Activated T-cell treated with anti-CD3 and anti-CD28 coated beads for 48 hours (primary cell): ENCODE results near the gene SYT7.

Experiments
- DNase-seq: peaks from one replicate; pipeline ENCODE4 v3.0.0-alpha.2; 2020; ENCODE audit warnings: low read depth

The SYT7 gene

DNA sequence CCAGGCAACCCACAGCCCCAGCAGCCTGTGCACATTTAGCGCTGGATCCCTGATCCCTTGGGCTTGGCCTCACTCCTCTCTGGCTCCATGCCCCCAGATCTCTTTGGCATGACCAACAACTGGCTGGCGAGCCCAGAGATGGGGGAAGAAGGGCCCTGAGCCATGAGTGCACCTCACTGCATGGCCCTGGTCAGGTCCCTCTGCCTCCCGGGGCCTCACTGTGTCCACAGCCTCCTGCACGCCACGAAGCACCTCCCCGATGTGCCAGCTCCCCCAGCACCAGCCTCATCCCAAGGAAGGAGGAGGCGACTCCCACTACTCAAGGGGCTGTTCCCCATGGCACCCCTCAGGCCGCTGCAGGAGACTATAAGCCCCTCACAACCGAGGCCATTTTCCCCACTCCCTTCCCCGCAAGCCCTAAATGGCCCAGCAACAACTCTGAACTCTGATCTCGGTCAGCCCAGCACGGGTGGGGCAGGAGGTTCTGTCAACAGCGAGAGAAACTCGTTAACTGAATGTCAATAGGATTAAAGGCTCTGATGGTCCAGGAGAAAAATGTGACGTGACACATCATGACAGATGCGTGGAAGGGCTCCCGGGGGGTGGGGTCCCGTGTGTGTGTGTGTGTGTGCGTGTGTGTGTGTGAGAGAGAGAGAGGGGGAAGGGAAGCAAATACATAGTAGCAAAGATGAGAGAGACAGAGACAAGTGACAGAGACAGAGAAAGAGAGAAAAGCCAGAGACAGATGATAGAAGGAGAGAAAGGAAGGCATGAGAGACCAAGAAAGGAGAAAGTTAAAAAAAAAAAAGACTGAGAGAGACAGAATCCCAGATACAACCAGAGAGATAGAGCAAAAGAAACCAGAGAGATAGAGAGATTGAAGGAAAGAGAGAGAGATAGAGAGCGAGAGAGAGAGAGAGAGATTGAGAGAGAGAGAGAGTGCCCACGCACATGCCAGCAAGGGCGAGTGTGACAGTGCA, 28.4 kb upstream of the SYT7 start:
- DNase-seq: no peak

GRCh38 chr11:61607920-61608599, 27.2 kb upstream of the SYT7 start:
- no peak for DNase-seq

DNA sequence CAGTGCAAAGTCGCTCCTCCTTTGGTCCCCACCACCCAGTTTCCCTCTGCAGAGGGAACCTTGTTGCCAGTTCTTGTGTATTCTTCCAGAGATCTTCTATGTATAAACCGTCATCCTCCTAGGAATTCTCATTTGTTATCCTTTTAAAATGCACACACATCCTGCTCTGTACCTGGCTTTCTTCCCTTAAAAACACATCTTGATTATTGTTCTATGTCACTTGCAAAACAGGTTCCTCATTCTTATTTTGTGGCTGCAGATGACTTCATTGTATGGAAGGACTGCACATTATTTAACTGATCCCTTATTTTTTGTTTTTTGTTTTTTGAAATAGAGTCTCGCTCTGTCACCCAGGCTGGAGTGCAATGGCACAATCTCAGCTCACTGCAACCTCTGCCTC, 26.6 kb upstream of the SYT7 start:
- DNase-seq: no peak

DNA sequence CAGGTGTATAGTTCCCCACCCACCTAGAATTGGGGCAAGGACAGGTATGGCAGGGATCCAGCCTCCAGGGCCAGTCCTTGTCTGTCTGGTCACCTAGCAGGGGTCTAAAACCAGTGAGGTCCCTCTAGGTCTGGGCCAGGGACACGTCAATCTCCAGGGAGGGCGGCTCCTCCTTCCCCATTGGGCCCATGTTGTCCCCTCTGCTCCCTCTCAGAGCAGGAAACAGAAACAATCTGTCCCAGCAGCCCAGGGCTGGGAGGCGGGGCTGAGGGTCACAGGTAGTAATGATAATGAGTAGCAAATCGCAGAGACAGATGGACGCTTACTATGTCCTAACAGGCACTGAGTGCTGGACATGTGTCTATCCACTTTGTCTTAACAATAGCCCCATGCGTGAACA, 22.8 kb upstream of the SYT7 start:
- DNase-seq: no peak

GRCh38 chr11:61602775-61603569, 22.1 kb upstream of the SYT7 start:
- DNase-seq: no peak

DNA sequence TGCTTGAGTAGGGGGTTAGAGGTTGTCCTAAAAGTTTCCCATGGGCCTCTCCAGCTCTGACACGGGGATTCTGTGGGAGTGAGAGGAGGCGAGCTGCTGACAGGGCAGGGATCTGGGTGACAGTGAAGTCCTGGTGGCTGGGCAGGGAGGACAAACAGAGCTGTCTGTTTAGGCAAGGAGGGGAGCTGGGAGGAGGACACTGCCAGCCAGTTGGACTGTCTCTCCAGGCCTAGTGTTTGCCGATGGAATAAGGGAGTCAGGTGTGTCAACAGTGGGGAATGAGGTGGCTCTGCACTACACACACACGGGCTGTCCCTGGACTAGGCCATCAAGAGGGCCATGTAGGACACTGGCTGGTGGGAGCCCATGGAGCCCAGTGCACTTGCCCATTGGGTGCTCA, 20.6 kb upstream of the SYT7 start:
- DNase-seq: no peak

- DNase-seq: no peak
These were observed 19.3 kb upstream of the SYT7 start for GRCh38 chr11:61599968-61600710.

- DNase-seq: no peak
These were observed 18.3 kb upstream of the SYT7 start for GRCh38 chr11:61598886-61599868.

GRCh38 chr11:61598374-61598773, 17.5 kb upstream of the SYT7 start:
- DNase-seq: no peak

DNA sequence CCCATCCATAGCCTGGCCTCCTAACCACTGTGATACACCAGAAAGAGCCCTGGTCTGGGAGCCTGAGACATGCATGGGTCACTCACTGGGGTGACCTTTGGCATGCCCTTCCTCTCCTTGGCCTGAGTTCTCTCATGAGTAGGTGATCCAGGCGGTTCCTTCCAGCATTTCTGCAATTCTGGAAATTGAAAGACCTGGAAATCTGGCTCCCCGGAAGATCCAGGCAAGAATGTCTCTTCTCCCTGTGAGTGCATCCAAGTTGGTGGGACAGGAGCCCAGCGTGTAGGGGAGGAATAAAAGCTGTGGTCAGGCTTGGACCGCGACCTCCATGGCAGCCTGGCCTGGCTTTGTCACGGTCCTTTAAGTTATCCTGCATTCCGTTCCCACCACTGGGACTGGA, 16.1 kb upstream of the SYT7 start:
- no peak for DNase-seq

GRCh38 chr11:61596542-61596941, 15.7 kb upstream of the SYT7 start:
- DNase-seq: no peak

DNA sequence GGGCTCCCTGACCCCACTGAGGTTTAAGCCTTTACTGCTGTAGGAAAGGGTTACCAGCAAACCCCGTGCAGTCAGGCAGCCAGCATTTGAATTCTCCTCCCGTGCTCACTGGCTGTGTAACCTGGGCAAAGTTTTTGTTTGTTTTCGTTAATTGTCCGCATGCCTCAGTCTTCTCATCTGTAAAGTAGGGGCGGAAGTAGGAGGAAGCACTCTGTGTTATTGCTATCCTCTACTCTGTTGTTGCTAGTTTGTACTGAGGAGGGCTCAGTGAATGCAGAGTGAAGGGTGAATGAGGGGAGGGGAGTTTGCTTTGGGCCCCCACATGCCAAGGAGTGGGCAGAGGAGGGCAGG, 14.0 kb upstream of the SYT7 start:
- no peak for DNase-seq

DNA sequence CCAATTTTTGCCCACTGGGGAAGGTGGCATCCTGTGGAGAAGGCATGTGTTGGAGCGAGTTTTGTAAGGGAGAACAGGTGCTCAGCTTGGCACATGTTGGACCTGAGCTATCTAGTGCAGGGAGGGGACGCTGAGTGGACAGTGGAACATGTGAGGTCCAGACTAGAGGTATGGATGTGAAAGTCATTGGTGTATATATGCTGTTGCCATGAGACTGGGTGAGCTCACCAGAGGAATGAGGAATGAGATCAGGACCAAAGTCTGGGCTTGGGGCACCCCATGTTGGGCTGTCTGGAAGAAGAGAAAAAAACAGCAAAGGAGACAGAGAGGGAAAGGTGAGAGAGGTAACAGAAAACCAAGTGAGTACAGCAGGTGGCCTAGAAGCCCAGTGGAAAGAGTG, 12.3 kb upstream of the SYT7 start:
- DNase-seq: no peak

DNA sequence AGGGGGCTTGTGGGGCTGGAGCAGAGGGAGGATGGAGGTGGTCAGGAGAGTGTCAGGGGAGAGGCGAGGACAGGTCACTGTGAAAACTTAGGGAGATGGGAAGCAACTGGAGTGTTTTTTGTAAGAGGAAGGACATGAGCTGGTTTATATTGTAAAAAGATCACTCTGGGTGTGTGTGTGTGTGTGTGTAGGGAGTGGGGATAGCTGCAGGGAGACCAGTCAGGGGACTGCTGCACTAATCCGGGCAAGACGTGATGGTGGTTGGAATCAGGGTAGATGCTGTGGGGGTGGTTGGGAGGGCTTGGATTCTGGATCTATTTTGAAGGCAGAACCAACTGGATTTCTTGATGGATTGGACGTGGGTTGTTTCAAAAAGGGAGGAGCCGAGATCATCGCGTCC, 11.3 kb upstream of the SYT7 start:
- DNase-seq: no peak

GRCh38 chr11:61589961-61590360, 9.1 kb upstream of the SYT7 start:
- DNase-seq: no peak

- no peak for DNase-seq
These were observed 7.9 kb upstream of the SYT7 start for GRCh38 chr11:61588728-61589191.

DNA sequence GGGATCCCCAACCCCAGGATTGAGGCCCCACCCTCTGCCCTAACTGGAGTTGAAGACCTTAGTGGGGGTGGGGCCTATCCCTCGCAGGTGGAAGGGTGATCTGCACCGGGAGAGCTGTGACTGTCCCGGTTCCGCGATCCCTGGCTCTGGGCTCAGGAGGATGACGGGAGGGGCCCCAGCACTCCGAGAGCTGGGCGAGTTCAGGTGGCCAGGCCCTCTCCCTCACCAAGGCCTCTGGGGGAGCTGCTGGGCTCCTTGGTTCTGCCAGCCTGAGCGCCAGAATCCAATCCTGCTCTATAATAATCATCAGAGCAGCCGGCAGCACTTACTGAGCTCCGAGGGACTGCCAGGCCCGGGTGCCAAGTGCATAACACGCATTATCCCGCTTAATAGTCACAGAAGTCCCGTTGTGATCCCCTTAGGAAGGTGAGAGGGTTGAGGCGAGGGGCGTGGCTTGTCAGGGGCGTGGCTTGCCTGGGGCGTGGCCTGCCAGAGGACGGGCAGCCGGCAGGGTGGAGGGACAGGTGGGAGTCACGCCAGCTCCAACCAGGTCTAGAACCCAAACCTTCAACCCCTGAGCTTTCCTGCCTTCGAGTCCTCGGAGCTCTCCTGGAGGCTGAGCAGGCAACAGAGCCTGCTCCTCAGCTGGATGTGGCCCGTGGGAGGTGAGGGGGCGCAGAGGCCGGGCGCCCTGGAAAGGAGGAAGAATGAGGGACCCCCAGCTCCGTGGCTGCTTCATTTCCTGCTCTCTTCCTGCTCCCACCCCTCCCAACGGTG, 7.3 kb upstream of the SYT7 start:
- DNase-seq: peak; percentile 61

DNA sequence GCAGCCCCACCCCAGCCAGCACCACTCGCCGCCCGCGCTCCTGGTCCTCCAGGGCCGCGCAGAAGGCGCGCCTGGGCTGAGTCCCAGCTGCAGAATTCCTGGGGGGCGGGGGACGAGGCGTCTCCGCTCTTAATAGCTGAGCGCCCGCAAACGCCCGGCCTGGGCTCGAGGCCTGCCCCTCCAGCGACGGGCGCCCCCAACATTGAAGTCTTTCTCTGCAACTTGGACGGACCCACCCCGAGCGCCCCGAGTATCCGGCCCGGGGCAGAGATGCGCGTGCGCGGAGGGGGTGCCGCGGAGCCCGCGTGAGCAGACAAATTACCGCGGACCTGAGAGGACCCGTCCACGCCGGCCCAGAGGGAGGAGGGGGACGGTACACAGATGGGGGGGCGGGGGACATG, 6.7 kb upstream of the SYT7 start:
- DNase-seq: no peak

- no peak for DNase-seq
These were observed 6.0 kb upstream of the SYT7 start for GRCh38 chr11:61586792-61587430.
